ENCODE data around the gene TMEM250. TPM values are rescaled to one million over a fixed set of nuclear protein-coding genes. Genes with fewer than 3 reads are reported as not detected.
"Not testable (repeated sequence)": the region's sequence is repeated elsewhere in the genome, so short reads cannot be mapped to it uniquely, and the experiment has no call there.

The TMEM250 gene
- total RNA-seq, 1 donor from 2014 or later, result 64.8 TPM

DNA sequence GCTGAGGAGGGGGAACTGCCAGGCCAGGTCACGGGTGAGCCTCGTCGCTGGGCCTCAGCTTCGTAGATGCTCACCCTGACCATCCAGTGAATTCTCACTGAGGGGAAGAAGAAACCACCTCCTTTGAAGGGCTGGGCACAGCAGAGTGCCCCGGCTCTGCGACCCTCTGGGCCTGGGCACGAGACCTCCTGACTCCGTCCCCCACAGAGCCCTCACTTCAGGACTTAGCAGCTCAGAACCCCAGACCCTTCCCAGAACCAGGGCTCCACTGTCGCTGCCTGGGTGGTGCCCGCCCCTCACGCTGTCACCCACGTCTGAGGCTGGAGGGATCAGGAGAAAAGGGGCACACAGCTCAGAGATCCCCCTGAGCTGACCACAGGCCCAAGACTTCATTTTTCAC lies 34.3 kb upstream of the TMEM250 start:
- no peak overlapping the region for H3K4me3 ChIP-seq (ENCODE audit: low read depth, low read length)
- TF ChIP-seq, protein P1, sequence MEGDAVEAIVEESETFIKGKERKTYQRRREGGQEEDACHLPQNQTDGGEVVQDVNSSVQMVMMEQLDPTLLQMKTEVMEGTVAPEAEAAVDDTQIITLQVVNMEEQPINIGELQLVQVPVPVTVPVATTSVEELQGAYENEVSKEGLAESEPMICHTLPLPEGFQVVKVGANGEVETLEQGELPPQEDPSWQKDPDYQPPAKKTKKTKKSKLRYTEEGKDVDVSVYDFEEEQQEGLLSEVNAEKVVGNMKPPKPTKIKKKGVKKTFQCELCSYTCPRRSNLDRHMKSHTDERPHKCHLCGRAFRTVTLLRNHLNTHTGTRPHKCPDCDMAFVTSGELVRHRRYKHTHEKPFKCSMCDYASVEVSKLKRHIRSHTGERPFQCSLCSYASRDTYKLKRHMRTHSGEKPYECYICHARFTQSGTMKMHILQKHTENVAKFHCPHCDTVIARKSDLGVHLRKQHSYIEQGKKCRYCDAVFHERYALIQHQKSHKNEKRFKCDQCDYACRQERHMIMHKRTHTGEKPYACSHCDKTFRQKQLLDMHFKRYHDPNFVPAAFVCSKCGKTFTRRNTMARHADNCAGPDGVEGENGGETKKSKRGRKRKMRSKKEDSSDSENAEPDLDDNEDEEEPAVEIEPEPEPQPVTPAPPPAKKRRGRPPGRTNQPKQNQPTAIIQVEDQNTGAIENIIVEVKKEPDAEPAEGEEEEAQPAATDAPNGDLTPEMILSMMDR (IDR thresholded peaks at IDR 0.05; ENCODE audit: insufficient read depth, low read length, poor library complexity, severe bottlenecking), result no peak
- no peak for DNase-seq (ENCODE audit: low read depth)
- H3K36me3 ChIP-seq (ENCODE audit: control insufficient read depth, insufficient read depth, low read length), result no peaks in the 10 kb centered on the region
- H3K27me3 ChIP-seq (ENCODE audit: control insufficient read depth, insufficient read depth, low read length), result peaks cover 51% of the 10 kb centered on the region

- TF ChIP-seq, protein P1 (IDR thresholded peaks at IDR 0.05; ENCODE audit: insufficient read depth, low read length, poor library complexity, severe bottlenecking), result no peak
- DNase-seq (ENCODE audit: low read depth), result no peak
- no peak overlapping the region for H3K4me3 ChIP-seq (ENCODE audit: low read depth, low read length)
- no peaks in the 10 kb centered on the region for H3K36me3 ChIP-seq (ENCODE audit: control insufficient read depth, insufficient read depth, low read length)
- H3K27me3 ChIP-seq (ENCODE audit: control insufficient read depth, insufficient read depth, low read length), result peaks cover 51% of the 10 kb centered on the region
Measured at GRCh38 chr9:136152543-136152866, 33.8 kb upstream of the TMEM250 start.

DNA sequence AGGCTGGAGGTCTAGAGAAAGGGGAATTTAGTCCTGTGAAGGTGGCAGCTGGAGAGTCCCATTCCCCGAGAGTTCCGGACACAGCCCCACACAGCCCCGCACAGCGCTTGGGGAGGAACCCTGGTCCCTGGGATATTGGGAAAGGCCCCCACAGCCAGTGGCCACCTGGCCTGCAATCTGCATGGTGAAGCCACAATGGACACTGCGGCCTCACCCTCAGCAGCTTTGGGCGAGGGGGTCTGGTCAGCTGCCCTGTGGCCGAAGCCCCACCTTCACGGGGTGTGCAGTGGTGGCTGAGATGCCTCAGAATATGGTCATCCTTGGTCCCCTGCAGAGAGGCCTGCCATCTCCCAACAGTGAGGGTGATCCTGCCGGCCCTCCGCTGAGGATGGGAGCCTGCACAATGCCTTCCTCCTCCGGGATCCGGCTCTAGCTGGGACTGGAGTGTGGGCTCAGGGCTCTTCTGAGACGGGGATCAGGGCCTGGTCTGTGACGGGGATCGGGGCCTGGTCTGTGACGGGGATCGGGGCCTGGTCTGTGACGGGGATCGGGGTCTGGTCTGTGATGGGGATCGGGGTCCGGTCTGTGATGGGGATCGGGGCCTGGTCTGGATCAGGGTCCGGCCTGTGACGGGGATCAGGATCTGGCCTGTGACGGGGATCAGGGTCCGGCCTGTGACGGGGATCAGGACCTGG lies 33.3 kb upstream of the TMEM250 start:
- peaks cover 53% of the 10 kb centered on the region for H3K27me3 ChIP-seq (ENCODE audit: control insufficient read depth, insufficient read depth, low read length)
- no peaks in the 10 kb centered on the region for H3K36me3 ChIP-seq (ENCODE audit: control insufficient read depth, insufficient read depth, low read length)
- TF ChIP-seq, protein P1 (IDR thresholded peaks at IDR 0.05; ENCODE audit: insufficient read depth, low read length, poor library complexity, severe bottlenecking), result no peak
- H3K4me3 ChIP-seq (ENCODE audit: low read depth, low read length), result no peak overlapping the region
- DNase-seq (ENCODE audit: low read depth), result no peak

GRCh38 chr9:136151214-136151804 lies 32.6 kb upstream of the TMEM250 start:
- Histone ChIP-seq H3K36me3 (ENCODE audit: control insufficient read depth, insufficient read depth, low read length) (no peaks in the 10 kb centered on the region), H3K4me3 (ENCODE audit: low read depth, low read length) (no peak overlapping the region), H3K27me3 (ENCODE audit: control insufficient read depth, insufficient read depth, low read length) (peaks cover 52% of the 10 kb centered on the region)
- no peak for DNase-seq (ENCODE audit: low read depth)
- TF ChIP-seq, protein P1 (IDR thresholded peaks at IDR 0.05; ENCODE audit: insufficient read depth, low read length, poor library complexity, severe bottlenecking), result no peak

- H3K36me3 ChIP-seq (ENCODE audit: control insufficient read depth, insufficient read depth, low read length); DNase-seq (ENCODE audit: low read depth); H3K4me3 ChIP-seq (ENCODE audit: low read depth, low read length): not testable (repeated sequence)
- H3K27me3 ChIP-seq (ENCODE audit: control insufficient read depth, insufficient read depth, low read length), result peaks cover 52% of the 10 kb centered on the region
Measured at GRCh38 chr9:136150664-136151213, 32.1 kb upstream of the TMEM250 start.

DNA sequence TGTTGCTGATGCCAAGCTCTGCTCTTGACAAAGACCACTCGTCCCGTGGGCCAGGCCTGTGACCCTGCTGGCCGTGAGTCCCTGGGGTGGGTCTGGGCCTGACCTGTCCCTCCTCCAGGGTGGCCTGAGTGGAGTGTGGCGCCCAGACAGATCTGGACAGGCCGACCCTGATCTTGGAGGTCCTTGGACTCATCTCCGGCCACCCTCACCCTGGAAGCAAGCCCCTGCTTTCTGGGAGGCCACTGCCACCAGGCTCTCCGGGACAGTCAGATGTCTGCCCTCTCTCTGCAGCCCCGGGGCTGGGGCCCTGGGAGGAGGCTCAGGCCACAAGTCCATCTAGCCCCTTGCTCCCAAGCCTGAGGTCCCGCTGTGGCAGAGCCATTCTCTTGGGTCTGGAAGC lies 31.2 kb upstream of the TMEM250 start:
- H3K27me3 ChIP-seq (ENCODE audit: control insufficient read depth, insufficient read depth, low read length), result peaks cover 51% of the 10 kb centered on the region
- no peaks in the 10 kb centered on the region for H3K36me3 ChIP-seq (ENCODE audit: control insufficient read depth, insufficient read depth, low read length)
- TF ChIP-seq, protein P1 (IDR thresholded peaks at IDR 0.05; ENCODE audit: insufficient read depth, low read length, poor library complexity, severe bottlenecking), result no peak
- no peak for DNase-seq (ENCODE audit: low read depth)
- no peak overlapping the region for H3K4me3 ChIP-seq (ENCODE audit: low read depth, low read length)

All from kidney epithelial cell (primary cell).